HG03571 (cell line): ENCODE data around the gene MT1F.
"Not testable (repeated sequence)": the region's sequence is repeated elsewhere in the genome, so short reads cannot be mapped to it uniquely, and the experiment has no call there.

Experiments used
- ATAC-seq: cut with Tn5 transposase; IDR thresholded peaks from one replicate; pipeline ENCODE4 v1.9.1; 2021; ENCODE audit not compliant: unreplicated experiment

MT1F gene

DNA sequence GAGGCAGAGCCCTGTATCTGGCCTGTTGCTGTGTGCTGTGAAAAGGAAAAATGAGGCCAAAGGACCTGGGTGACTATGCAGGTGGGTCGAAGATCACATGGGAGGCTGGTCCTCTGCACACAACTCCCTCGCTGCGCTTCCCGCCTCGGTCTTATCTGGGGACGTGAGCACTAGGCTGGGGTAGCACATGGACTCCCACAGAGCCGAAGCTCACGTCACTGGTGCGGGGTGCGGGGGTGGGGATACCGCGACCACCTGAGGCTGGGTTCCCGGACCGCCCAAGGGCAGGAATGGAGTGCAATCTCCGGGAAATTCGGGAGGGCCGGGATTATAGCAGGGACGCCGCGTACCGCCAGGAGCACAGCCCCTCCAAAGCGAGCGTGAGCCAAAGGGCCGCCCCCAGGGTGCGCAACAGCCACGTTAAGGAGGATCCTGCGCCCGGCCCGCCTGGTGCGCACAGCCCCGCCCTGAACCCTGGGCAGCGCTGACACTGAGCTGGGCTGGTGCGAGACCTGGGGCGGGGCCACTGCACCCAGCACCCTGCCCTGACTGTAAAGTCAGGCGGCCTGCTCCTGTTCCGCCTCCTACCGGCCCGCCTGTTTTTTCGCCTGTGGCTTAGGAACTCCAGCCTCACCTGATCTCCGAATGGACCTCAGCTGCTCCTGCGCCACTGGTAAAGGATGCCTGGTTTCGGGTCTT is 14.5 kb upstream of the MT1F start:
- ATAC-seq = no peak

DNA sequence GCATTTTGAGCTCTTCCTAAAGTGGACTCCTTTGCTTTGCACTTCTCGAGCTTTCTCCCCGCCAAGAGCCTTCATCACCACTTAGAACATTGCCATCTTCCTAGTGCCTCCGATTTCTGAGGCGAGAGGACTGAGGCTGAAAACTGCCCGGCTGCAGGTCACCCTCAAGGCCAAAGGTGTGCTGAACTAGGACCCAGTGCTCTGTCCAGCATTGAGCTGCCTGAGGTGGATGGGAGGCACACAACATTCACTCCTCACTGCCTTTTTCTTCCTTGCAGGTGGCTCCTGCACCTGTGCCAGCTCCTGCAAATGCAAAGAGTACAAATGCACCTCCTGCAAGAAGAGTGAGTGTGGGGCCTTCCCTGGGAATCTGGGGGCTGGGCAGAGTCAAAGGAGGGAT is 13.9 kb upstream of the MT1F start:
- ATAC-seq = no peak

DNA sequence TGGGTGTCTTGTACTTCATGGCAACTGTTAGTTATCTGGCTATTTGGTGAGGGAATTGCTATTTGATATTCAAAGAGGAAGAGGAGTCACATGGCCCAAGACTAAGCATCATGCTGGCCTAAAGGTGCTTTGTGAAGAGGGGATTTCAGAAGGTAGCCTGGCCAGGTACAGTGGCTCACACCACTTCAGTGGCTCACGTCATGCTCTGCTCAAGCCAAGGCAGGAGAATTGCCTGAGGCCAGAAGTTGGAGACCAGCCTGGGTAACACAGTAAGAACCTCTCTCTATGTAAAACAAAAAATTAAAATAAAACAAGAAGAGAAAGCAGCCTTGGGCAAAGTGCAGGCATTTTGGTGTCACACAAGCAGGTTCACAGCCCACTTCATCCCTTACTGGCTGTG is 12.4 kb upstream of the MT1F start:
- ATAC-seq = no peak

DNA sequence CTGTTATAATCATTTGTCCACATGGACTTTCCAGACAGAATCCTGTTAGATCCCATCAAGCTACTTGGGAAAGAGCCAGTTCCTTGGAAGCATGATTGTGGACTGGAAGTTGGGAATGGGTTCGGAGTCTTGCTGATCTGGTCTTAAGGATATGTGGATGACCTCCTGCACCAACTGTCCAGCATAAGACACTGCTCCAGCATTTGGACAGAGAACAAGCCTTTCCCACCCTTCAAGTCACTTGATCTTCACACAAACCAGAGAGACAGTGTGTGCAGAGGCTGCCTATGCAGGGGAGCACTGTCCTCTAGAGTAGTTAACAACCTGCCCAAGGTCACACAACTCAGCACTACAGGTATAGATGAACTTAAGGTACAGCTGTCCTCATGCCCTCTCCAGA is 11.9 kb upstream of the MT1F start:
- ATAC-seq = no peak

DNA sequence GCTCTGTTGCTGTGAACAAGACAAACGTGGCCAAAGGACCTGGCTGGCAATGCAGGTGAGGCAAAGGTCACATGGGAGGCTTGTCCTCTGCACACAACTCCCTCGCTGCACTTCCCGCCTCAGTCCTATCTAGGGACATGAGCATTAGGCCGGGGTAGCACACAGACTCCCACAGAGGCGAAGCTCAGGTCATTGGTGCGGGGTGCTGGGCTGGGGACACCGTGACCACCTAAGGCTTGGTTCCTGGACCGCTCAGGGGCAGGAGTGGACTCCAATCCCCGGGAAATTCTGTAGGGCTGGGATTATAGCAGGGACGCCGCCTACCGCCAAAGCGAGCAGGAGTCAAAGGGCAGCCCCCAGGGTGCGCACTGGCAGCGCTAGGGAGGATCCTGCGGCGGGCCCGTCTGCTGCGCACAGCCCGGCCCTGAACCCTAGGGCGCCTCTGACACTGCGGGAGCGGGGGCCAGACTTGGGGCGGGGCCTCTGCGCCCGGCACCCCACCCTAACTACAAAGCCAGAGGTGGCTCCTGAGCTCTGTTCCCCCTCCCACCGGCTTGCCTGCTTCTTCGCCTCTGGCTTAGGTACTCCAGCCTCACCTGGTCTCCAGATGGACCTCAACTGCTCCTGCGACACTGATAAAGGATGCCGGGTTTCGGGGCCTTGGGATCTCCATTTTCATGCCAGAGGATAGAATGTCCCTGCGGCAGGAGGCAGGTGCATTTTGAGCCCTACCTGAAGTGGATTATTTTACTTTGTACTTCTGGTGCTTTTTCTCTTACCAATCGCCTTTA is 9.9 kb upstream of the MT1F start:
- no peak for ATAC-seq

DNA sequence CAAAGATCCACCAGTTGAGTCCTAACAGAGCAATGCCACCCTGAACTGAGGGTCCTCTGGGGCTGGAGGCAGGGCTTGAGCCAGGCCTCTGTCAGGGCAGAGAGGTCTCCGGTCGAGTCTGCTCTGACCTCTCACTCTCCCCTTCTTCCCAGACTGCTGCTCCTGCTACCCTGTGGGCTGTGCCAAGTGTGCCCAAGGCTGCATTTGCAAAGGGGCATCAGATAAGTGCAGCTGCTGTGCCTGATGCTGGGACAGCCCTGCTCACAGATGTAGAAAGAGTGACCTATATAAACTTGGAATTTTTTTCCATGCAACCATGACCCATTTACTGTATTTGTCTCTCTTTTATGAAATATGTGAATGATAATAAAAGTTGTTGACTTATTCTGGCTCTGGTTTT is 8.5 kb upstream of the MT1F start:
- ATAC-seq = no peak

DNA sequence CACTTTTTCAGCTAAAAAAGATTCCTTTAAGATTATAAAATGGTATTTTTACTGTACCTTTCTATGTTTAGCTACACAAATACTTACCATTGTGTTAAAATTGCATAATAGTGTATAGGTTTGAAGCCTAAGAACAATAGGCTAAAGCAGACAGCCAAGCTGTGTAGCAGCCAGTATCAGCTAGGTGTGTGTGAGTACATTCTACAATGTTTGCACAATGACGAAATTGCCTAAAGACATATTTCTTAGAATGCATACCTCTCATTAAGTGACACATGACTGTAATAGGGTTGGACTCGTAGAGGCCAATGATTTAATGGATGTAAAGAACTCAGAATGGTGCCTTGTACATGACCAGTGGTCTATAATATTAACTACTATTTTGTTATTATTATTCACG is 7.9 kb upstream of the MT1F start:
- no peak for ATAC-seq

DNA sequence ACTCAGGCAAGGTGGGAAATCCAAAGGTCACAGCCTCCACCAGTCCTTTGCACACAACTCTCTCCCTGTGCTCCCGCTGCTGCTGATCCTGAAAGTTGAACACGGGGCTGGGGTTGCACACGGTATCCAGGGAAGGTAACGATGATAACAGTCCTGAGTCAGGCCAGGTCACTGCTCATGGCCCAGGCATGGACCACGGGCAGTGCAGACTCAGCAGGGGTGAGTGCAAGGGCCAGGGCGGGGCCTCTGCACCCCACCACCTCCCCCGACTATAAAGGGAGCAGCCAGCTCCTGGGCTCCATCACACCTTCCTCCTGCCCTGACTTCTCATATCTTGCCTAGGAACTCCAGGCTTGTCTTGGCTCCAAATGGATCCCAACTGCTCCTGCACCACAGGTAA is 6.2 kb upstream of the MT1F start, which contains the start of gene MT1B:
Gene MT1B (plus strand): TSS at position 301 of the 400 bp plus-strand sequence. CDS start 68 bp downstream, at position 369.
- ATAC-seq = no peak

DNA sequence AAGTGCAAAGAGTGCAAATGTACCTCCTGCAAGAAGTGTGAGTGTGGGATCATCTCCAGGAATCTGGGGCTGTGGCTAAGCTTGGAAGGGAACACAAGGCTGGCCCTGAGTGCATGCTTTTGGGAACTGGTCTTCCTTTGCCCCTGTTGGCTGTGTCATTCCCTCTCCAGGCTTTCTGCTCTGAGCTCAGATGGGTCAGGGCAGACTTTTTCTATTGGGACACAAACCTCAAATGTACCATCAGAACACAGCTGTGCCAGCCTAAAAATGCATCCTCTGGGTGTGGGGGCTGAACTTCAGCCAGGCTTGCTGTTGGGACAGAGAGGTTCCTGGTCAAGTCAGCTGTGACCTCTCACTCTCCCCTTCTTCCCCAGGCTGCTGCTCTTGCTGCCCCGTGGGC is 5.2 kb upstream of the MT1F start:
- ATAC-seq = no peak

DNA sequence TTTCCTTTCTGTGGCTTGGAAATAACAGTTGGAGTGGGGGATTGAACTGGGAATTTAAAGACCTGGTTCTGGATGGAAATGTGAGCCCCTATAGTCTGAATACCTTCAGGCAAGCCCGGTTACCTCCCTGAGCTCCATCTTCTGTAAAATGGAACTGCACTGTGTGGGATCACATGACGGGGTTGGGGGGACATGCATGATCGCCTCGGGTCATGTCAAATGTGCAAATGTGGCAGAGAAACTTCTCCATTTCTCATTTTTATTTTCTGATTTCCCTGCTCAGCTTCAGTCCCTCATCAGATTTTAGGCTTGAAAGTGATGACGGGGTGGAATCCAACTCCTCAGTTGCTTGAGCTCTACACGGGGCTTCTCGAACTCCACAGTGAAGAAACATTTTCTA is 4.5 kb upstream of the MT1F start:
- ATAC-seq = no peak

DNA sequence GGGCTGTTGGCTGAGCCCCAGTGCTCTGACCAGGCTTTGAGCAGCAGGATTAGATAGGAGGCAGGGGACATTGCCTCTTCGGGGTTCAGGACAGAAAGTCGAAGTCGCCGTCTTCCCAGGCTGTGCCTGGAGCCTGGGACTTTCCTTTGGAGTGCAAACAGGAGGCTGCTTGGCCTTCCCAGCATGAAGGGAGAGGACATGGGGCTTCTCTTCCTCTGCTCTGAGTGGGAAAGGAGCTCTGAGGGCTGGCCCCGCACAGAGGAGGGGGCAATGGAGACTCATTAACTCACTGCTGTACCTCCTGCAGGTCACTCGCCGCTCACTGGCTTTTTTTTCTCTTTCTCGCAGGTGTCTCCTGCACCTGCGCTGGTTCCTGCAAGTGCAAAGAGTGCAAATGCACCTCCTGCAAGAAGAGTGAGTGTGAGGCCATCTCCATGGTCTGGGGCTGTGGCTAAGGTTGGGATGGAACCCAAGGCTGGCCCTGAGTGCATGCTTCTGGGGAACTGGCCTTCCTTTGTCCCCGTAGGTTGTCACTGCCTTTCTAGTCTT is 642 bp downstream of the MT1F start:
- no peak for ATAC-seq

DNA sequence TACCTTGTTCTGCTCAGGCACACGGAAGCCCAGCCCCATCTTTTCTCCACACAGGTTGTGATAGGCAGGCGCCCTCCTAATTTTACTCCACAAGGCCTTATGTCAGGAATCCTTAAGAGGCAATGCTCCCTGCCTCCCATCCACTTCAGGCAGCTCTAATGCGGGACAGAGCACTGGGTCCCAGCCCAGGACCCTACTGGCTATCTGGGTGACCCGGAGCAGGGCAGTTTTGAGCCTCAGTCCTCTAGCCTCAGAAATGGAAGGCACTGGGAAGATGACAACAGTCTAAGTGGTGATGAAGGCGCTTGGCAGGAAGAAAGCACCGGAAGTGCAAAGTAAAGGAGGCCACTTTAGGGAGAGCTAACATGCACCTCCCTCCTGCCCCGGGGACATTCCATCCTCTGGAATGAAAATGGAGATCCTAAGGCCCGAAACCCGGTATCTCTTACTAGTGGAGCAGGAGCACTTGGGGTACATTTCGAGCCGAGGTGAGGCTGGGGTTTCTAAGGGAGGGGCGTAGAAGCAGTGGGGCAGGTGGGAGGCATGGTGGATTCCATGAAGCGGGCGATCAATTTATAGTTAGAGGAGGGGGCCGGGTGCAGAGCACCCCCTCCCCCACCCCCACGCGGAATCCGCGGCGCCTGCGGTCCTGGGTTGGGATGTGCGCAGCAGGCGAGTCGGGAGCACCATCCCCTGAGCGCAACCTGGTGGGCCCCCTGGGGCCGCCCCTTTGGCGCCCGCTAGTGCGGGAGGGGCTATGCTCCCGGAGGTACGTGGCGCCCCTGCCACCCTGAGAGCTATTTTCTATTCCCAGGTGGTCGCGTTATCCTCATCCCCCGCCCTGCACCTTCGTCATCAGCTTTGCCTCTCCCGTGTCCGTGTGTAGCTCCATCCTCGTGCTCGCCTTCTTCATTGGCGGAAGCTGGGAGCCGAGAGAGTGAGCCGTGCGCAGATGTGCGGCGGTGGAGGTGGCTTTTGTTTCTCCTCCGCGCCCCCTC is 4.9 kb downstream of the MT1F start:
- ATAC-seq = no peak

DNA sequence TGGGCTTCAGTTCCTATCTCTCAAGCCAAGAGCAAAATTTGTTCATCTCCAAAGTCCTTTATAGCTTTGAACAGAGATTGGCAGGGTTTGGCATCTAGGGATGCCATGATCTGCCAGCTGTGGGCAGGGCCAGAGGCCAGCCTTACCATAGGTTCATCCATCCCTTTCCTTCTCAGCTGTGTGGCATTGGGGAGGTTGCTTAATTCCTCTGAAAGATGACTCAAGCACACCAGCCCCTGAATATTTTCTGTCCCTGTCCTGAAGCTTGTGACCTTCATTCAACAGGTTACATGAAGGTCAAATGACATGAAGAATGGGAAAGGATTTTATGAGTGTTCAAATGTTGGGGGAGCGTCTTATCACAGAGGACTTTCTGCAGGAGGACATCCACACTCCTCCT is 6.7 kb downstream of the MT1F start:
- no peak for ATAC-seq

DNA sequence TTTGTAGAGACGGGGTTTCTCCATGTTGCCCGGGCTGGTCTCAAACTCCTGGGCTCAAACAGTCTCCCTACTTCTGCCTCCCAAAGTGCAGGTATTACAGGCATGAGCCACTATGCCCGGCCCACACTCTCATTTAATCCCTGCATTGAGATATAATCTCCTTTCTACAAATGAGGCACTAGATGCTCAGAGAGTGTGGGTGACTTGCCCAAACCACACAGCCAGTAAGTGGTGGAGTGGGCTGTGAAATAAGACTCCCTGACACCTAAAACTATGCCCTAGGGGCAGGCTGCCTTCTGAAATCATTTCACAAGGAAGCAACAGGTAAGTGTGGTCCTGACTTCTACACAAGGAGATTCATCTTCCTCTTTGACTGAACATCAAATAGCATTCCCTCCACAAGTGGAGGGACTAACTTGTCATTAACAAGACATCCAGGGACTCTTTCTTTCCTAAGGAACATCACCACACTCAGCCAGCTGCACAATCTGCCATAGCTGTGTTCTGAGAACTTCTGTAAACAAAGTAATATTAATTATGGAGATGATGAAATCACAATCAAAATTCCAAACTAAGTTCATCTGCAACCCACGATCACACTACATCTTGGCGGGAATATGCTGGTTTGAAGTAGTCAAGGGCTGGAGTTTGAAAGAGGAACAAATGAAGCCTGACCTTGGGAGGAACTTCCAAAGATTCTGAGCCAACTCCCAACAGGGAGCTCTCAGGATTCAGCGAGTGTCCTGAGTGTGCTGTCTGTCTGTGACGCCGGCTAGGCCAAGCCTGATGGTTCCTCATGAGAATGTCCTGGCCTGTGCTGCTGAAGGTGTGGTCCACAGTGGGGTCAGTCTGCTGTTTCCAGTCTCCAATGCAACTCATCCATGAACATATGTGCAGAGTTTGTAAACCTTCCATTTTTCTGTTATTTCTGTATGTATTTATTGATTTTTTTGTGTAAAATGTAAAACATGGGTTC is 7.8 kb downstream of the MT1F start:
- ATAC-seq = not testable (repeated sequence)

DNA sequence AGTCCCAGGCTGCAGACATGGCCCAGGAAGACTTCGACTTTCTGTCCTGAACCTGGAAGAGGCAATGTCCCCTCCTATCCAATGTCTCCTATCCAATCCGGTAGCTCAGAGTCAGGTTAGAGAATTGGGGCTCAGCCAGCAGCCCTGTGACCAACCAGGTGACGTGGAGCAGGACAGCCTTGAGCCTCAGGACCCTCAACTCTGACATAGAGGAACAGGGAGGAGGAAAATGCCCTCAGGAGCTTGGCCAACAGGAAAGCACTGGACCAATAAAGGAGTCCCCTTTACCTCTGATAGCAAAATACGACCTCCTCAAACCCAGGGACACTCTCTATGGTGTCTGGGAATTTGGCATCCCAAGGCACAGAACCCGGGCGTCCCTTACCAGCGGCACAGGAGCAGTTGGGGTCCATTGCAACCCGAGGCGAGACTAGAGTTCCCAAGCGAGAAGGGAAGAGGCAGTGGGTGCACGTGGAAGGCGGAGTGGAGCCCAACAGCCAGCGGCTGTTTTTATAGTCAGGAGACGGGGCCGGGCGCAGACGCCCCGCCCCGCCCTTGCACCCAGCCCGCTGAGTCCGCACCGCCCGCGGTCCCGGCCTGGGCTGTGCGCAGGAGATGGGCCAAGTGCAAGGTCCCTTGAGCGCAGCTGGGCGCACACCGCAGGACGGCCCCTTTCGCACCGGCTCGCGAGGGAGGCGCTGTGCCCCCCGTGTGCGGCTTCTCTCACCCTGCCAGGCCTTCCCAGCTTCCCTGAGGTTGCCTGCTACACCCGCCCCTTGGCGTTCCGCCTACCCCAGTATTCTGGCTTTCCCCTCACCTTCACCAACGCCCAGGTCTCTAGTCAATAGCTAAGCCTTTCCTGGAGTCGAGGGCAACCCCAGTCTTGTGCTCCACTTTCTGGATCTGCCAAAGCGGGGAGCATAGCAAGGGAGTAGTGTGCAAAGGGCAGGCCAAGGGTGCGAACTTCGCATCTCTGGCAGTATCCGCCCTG is 10.1 kb downstream of the MT1F start, which contains the start of gene MT1G:
Gene MT1G (minus strand): TSS at position 485 of the 991 bp plus-strand sequence. CDS start 72 bp downstream, at position 413.
- ATAC-seq = no peak

DNA sequence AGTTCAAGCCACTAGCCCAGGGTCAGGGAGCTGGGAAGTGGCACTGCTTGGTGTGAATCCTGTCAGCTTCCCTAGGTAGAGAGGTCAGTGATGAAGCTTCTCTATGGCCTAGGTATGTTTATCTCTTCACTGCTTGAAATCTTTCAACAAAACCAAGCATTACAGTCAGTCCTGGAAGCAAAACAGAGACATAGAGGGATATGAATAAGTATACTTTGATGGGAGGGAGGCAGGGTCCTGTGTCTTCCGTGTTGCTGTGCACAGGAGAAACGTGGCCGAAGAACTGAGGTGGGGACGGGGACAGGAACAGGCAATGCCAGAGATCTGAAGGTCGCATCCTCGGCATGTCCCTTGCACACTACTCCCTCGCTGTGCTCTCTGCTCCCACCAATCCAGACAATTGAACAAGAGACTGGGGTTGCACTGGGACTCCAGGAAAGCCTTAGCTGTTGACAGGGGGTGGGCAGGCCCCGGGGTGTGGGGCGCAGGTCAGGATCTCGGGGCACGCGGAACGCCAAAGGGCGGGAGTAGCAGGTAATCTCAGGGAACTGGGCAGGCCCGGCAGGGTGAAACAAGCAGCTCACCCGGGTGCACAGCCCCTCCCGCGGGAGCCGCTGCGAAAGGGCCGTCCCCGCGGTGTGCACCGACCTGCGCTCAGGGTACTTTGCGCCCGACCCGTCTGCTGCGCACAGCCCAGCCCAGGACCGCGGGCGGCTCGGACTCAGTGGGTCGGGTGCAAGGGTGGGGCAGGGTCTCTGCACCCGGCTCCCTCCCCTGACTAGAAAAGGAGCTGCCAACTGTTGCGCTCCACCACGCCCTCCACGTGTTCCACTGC is 11.5 kb downstream of the MT1F start, which contains the start of gene MT1H:
Gene MT1H (plus strand): TSS at position 810 of the 835 bp plus-strand sequence. CDS start 71 bp downstream, outside the sequence.
- no peak for ATAC-seq

DNA sequence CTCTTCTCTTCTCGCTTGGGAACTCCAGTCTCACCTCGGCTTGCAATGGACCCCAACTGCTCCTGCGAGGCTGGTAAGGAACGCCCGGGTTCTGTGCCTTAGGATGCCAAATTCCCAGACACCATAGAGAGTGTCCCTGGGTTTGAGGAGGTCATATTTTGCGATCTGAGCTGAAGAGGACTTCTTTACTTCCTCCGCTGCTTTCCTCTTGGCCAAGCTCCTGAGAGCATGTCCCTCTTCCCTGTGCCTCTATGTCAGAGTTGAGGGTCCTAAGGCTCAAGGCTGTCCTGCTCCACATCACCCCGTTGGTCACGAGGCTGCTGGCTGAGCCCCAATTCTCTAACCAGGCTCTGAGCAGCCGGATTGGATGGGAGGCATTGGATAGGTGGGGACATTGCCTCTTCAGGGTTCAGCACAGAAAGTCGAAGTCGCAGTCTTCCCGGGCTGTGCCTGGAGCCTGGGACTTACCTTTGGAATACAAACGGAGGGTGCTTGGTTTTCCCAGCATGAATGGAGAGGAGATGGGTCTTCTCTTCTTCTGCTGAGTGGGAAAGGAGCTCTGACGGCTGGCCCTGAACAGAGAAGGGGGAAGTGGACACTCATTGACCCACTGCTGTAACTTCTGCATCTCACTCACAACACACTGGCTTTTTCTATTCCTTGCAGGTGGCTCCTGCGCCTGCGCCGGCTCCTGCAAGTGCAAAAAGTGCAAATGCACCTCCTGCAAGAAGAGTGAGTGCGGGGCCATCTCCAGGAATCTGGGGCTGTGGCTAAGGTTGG is 12.3 kb downstream of the MT1F start:
- no peak for ATAC-seq
